MG63 (cell line): ENCODE data around the gene ZNF639. TPM values are rescaled to one million over a fixed set of nuclear protein-coding genes. Genes with fewer than 3 reads are reported as not detected.

Source experiments
- DNase-seq: peaks from one replicate; pipeline ENCODE4 v3.0.0-alpha.2; 2020
- H3K27me3 ChIP-seq: fragments of 250-450 bp; sonication (Bioruptor Pico); 2 replicates; pipeline ENCODE4 v1.5.1; 2020; ENCODE audit warnings: mild to moderate bottlenecking, moderate library complexity
- H3K36me3 ChIP-seq: fragments of 250-450 bp; sonication (Bioruptor Pico); 2 replicates; pipeline ENCODE4 v1.5.1; 2020; ENCODE audit warnings: mild to moderate bottlenecking, moderate library complexity
- H3K4me3 ChIP-seq: fragments of 250-450 bp; sonication (Bioruptor Pico); 2 replicates; pipeline ENCODE4 v1.5.1; 2020; ENCODE audit warnings: mild to moderate bottlenecking, moderate library complexity
- H3K9me3 ChIP-seq: fragments of 250-450 bp; sonication (Bioruptor Pico); 2 replicates; pipeline ENCODE4 v1.5.1; 2020; ENCODE audit warnings: mild to moderate bottlenecking, moderate library complexity
- total RNA-seq: library from RNA; depleted of rRNA; stranded (reverse); fragments of >200 nt; shearing (Covaris generic); gene quantifications from 2 replicates; pipeline ENCODE4 v1.2.3, GENCODE V29; 2014; ENCODE audit warnings: low replicate concordance; rRNA removed

The ZNF639 gene
- total RNA-seq, 1 experiment from 2014 or later = 89.9 TPM

GRCh38 chr3:179348325-179349013 lies 25.6 kb downstream of the ZNF639 start:
- peak overlapping the region; percentile 89 for H3K4me3 ChIP-seq
- DNase-seq = no peak
- no peaks in the 10 kb centered on the region for H3K27me3 ChIP-seq

GRCh38 chr3:179355996-179356395 lies 33.2 kb downstream of the ZNF639 start:
- H3K27me3 ChIP-seq = no peaks in the 10 kb centered on the region
- H3K9me3 ChIP-seq = no peaks in the 10 kb centered on the region
- no peak overlapping the region for H3K4me3 ChIP-seq
- peaks cover 82% of the 10 kb centered on the region for H3K36me3 ChIP-seq
- DNase-seq = no peak

More at GRCh38 chr3:179348325-179349013, 25.6 kb downstream of the ZNF639 start:
- Histone ChIP-seq H3K36me3 (peaks cover 25% of the 10 kb centered on the region), H3K9me3 (no peaks in the 10 kb centered on the region)

- no peak overlapping the region for H3K4me3 ChIP-seq
- no peaks in the 10 kb centered on the region for H3K27me3 ChIP-seq
- peaks cover 59% of the 10 kb centered on the region for H3K36me3 ChIP-seq
- H3K9me3 ChIP-seq = no peaks in the 10 kb centered on the region
- no peak for DNase-seq
Observed at GRCh38 chr3:179363332-179363731, 40.5 kb downstream of the ZNF639 start.

- Histone ChIP-seq H3K27me3 (no peaks in the 10 kb centered on the region), H3K4me3 (no peak overlapping the region), H3K36me3 (peaks cover 34% of the 10 kb centered on the region), H3K9me3 (no peaks in the 10 kb centered on the region)
- DNase-seq = no peak
Observed at GRCh38 chr3:179369621-179370020, 46.8 kb downstream of the ZNF639 start.

- H3K4me3 ChIP-seq = no peak overlapping the region
- DNase-seq = no peak
- H3K27me3 ChIP-seq = no peaks in the 10 kb centered on the region
- peaks cover 26% of the 10 kb centered on the region for H3K36me3 ChIP-seq
- no peaks in the 10 kb centered on the region for H3K9me3 ChIP-seq
Observed at GRCh38 chr3:179373938-179374337, 51.1 kb downstream of the ZNF639 start.

GRCh38 chr3:179375091-179375999 lies 52.5 kb downstream of the ZNF639 start:
- H3K36me3 ChIP-seq = peaks cover 30% of the 10 kb centered on the region

GRCh38 chr3:179376474-179376873 lies 53.6 kb downstream of the ZNF639 start:
- Histone ChIP-seq H3K4me3 (no peak overlapping the region), H3K36me3 (peaks cover 29% of the 10 kb centered on the region), H3K9me3 (no peaks in the 10 kb centered on the region), H3K27me3 (no peaks in the 10 kb centered on the region)
- no peak for DNase-seq

More at GRCh38 chr3:179375091-179375999, 52.5 kb downstream of the ZNF639 start:
- Histone ChIP-seq H3K9me3 (no peaks in the 10 kb centered on the region), H3K27me3 (no peaks in the 10 kb centered on the region), H3K4me3 (no peak overlapping the region)
- DNase-seq = no peak

Other genes starting within 250 kb of the ZNF639 start
- 17.9 TPM in 2 replicates for gene PIK3CA, start 174.7 kb upstream of the ZNF639 start, total RNA-seq
- 0.30 and 0.54 TPM in 2 replicates for gene KCNMB3, start 71.9 kb upstream of the ZNF639 start, total RNA-seq
- gene MFN1, start 24.7 kb downstream of the ZNF639 start, total RNA-seq = 40.8 and 51.8 TPM in 2 replicates
- gene GNB4, start 128.4 kb downstream of the ZNF639 start, total RNA-seq = 50.9 and 62.7 TPM in 2 replicates
- gene ACTL6A, start 239.9 kb downstream of the ZNF639 start, total RNA-seq = 152 and 159 TPM in 2 replicates